ENCODE measurements around the gene SCNN1A. TPM values are rescaled to one million over a fixed set of nuclear protein-coding genes. Genes with fewer than 3 reads are reported as not detected.

Gene SCNN1A
- total and polyA plus RNA-seq, 2 of the 13 experiments (the other 11 are each of a cell fraction or from before 2014, with no cell fraction given), result 1.5 to 14.6 TPM

DNA sequence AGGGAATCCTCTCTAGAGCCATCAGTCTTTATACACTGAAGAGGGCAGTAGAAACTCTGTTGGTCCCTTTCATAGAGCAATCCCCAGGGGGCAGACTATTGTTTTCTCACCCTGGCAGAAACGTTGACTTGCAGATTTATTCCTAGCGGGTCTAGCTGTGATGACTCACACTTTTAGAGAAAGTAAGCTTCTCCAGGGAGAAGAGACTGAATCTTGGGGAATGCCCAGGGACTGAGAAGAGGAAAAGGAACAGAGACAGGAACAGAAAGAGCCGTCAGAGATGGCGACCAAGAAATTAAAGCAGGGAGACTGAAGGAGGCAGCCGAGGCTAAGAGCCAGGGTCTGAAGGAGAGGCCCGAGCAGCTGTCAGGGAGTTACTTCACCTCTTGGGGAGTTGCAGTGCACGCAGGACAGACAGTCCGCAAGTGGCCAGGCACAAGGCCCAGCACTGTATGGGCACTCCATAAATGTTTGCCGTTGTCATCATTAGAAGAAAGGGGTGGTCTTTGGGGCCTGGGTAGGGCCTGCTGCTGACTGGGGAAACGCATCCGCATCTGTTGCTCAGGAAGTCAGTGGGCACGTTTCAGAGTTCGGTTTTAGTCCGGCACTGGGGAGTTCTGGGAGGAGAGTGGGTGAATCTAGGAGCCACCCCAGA lies 51.9 kb downstream of the SCNN1A start (continued):
- TF ChIP-seq HOXA5 (CRISPR knock-in tag; IDR thresholded peaks at IDR 0.05), result 0 out of 2 replicates have a peak, but pooled peaks have one; percentile 3
- TF ChIP-seq ZC3H13 (CRISPR knock-in tag; IDR thresholded peaks at IDR 0.05), result no peak
- TF ChIP-seq, protein P1, sequence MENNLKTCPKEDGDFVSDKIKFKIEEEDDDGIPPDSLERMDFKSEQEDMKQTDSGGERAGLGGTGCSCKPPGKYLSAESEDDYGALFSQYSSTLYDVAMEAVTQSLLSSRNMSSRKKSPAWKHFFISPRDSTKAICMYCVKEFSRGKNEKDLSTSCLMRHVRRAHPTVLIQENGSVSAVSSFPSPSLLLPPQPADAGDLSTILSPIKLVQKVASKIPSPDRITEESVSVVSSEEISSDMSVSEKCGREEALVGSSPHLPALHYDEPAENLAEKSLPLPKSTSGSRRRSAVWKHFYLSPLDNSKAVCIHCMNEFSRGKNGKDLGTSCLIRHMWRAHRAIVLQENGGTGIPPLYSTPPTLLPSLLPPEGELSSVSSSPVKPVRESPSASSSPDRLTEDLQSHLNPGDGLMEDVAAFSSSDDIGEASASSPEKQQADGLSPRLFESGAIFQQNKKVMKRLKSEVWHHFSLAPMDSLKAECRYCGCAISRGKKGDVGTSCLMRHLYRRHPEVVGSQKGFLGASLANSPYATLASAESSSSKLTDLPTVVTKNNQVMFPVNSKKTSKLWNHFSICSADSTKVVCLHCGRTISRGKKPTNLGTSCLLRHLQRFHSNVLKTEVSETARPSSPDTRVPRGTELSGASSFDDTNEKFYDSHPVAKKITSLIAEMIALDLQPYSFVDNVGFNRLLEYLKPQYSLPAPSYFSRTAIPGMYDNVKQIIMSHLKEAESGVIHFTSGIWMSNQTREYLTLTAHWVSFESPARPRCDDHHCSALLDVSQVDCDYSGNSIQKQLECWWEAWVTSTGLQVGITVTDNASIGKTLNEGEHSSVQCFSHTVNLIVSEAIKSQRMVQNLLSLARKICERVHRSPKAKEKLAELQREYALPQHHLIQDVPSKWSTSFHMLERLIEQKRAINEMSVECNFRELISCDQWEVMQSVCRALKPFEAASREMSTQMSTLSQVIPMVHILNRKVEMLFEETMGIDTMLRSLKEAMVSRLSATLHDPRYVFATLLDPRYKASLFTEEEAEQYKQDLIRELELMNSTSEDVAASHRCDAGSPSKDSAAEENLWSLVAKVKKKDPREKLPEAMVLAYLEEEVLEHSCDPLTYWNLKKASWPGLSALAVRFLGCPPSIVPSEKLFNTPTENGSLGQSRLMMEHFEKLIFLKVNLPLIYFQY (CRISPR knock-in tag; IDR thresholded peaks at IDR 0.05; ENCODE audit: borderline replicate concordance), result no peak
- TF ChIP-seq, protein P2, sequence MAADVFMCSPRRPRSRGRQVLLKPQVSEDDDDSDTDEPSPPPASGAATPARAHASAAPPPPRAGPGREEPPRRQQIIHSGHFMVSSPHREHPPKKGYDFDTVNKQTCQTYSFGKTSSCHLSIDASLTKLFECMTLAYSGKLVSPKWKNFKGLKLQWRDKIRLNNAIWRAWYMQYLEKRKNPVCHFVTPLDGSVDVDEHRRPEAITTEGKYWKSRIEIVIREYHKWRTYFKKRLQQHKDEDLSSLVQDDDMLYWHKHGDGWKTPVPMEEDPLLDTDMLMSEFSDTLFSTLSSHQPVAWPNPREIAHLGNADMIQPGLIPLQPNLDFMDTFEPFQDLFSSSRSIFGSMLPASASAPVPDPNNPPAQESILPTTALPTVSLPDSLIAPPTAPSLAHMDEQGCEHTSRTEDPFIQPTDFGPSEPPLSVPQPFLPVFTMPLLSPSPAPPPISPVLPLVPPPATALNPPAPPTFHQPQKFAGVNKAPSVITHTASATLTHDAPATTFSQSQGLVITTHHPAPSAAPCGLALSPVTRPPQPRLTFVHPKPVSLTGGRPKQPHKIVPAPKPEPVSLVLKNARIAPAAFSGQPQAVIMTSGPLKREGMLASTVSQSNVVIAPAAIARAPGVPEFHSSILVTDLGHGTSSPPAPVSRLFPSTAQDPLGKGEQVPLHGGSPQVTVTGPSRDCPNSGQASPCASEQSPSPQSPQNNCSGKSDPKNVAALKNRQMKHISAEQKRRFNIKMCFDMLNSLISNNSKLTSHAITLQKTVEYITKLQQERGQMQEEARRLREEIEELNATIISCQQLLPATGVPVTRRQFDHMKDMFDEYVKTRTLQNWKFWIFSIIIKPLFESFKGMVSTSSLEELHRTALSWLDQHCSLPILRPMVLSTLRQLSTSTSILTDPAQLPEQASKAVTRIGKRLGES (CRISPR knock-in tag; IDR thresholded peaks at IDR 0.05; ENCODE audit: borderline replicate concordance), result no peak
- no peak for TF ChIP-seq AGO2 (optimal IDR thresholded peaks at IDR 0.05; ENCODE audit: low read depth, low read length)
- TF ChIP-seq, protein P3, sequence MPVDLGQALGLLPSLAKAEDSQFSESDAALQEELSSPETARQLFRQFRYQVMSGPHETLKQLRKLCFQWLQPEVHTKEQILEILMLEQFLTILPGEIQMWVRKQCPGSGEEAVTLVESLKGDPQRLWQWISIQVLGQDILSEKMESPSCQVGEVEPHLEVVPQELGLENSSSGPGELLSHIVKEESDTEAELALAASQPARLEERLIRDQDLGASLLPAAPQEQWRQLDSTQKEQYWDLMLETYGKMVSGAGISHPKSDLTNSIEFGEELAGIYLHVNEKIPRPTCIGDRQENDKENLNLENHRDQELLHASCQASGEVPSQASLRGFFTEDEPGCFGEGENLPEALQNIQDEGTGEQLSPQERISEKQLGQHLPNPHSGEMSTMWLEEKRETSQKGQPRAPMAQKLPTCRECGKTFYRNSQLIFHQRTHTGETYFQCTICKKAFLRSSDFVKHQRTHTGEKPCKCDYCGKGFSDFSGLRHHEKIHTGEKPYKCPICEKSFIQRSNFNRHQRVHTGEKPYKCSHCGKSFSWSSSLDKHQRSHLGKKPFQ (CRISPR knock-in tag; IDR thresholded peaks at IDR 0.05; ENCODE audit: insufficient replicate concordance), result no peak
- no peak for TF ChIP-seq PHF8 (CRISPR knock-in tag; IDR thresholded peaks at IDR 0.05)
- TF ChIP-seq RCOR2 (CRISPR knock-in tag; IDR thresholded peaks at IDR 0.05), result no peak
- no peak for TF ChIP-seq HHEX (CRISPR knock-in tag; IDR thresholded peaks at IDR 0.05)
- TF ChIP-seq, protein P4, sequence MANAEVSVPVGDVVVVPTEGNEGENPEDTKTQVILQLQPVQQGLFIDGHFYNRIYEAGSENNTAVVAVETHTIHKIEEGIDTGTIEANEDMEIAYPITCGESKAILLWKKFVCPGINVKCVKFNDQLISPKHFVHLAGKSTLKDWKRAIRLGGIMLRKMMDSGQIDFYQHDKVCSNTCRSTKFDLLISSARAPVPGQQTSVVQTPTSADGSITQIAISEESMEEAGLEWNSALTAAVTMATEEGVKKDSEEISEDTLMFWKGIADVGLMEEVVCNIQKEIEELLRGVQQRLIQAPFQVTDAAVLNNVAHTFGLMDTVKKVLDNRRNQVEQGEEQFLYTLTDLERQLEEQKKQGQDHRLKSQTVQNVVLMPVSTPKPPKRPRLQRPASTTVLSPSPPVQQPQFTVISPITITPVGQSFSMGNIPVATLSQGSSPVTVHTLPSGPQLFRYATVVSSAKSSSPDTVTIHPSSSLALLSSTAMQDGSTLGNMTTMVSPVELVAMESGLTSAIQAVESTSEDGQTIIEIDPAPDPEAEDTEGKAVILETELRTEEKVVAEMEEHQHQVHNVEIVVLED (CRISPR knock-in tag; IDR thresholded peaks at IDR 0.05; ENCODE audit: borderline replicate concordance), result no peak
- TF ChIP-seq, protein P5, sequence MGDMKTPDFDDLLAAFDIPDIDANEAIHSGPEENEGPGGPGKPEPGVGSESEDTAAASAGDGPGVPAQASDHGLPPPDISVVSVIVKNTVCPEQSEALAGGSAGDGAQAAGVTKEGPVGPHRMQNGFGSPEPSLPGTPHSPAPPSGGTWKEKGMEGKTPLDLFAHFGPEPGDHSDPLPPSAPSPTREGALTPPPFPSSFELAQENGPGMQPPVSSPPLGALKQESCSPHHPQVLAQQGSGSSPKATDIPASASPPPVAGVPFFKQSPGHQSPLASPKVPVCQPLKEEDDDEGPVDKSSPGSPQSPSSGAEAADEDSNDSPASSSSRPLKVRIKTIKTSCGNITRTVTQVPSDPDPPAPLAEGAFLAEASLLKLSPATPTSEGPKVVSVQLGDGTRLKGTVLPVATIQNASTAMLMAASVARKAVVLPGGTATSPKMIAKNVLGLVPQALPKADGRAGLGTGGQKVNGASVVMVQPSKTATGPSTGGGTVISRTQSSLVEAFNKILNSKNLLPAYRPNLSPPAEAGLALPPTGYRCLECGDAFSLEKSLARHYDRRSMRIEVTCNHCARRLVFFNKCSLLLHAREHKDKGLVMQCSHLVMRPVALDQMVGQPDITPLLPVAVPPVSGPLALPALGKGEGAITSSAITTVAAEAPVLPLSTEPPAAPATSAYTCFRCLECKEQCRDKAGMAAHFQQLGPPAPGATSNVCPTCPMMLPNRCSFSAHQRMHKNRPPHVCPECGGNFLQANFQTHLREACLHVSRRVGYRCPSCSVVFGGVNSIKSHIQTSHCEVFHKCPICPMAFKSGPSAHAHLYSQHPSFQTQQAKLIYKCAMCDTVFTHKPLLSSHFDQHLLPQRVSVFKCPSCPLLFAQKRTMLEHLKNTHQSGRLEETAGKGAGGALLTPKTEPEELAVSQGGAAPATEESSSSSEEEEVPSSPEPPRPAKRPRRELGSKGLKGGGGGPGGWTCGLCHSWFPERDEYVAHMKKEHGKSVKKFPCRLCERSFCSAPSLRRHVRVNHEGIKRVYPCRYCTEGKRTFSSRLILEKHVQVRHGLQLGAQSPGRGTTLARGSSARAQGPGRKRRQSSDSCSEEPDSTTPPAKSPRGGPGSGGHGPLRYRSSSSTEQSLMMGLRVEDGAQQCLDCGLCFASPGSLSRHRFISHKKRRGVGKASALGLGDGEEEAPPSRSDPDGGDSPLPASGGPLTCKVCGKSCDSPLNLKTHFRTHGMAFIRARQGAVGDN (CRISPR knock-in tag; IDR thresholded peaks at IDR 0.05), result peak; percentile 35
- peak; percentile 48; the same call in 1 of the 2 replicates for TF ChIP-seq RAD21 (CRISPR knock-in tag; IDR thresholded peaks at IDR 0.05)
- TF ChIP-seq, protein P6, sequence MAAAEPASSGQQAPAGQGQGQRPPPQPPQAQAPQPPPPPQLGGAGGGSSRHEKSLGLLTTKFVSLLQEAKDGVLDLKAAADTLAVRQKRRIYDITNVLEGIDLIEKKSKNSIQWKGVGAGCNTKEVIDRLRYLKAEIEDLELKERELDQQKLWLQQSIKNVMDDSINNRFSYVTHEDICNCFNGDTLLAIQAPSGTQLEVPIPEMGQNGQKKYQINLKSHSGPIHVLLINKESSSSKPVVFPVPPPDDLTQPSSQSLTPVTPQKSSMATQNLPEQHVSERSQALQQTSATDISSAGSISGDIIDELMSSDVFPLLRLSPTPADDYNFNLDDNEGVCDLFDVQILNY (CRISPR knock-in tag; conservative IDR thresholded peaks at IDR 0.05), result no peak

All from HepG2 (cell line).